HG03280 (cell line): Measurements from ENCODE around the gene ZNF526.
"Not testable (repeated sequence)": the region's sequence is repeated elsewhere in the genome, so short reads cannot be mapped to it uniquely, and the experiment has no call there.

Source experiments
- ATAC-seq: cut with Tn5 transposase; IDR thresholded peaks from one replicate; pipeline ENCODE4 v1.9.1; 2021; ENCODE audit warnings: mild to moderate bottlenecking, moderate library complexity; ENCODE audit not compliant: unreplicated experiment

The ZNF526 gene

DNA sequence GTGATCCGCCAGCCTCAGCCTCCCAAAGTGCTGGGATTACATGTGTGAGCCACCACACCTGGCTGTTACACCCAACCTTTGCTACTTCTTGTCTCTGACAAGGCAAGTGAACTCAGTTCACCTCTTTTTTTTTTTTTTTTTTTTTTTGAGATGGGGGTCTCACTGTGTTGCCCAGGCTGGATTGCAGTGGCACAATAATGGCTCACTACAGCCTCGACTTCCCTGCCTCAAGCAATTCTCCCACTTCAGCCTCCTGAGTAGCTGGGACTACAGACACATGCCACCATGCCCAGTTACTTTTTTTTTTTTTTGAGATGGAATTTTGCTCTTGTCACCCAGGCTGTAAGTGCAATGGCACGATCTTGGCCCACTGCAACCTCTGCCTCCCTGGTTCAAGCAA is 37.7 kb downstream of the ZNF526 start:
- not testable (repeated sequence) for ATAC-seq

- ATAC-seq = no peak
Observed at GRCh38 chr19:42261763-42262162, 41.7 kb downstream of the ZNF526 start.

DNA sequence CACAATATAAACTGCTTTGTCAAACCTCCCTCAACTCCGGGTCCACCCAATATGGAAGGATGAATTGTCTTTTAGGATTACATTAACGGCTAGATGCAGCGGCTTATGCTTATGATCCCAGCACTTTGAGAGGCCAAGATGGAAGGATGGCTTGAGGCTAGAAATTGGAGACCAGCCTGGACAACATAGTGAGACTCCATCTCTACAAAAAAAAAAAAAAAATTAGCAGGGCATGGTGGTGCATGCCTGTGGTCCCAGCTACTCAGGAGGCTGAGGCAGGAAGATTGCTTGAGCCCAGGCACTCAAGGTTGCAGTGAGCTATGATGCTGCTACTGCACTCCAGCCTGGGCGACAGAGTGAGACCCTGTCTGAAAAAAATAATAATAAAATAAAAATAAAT is 46.0 kb downstream of the ZNF526 start:
- not testable (repeated sequence) for ATAC-seq

DNA sequence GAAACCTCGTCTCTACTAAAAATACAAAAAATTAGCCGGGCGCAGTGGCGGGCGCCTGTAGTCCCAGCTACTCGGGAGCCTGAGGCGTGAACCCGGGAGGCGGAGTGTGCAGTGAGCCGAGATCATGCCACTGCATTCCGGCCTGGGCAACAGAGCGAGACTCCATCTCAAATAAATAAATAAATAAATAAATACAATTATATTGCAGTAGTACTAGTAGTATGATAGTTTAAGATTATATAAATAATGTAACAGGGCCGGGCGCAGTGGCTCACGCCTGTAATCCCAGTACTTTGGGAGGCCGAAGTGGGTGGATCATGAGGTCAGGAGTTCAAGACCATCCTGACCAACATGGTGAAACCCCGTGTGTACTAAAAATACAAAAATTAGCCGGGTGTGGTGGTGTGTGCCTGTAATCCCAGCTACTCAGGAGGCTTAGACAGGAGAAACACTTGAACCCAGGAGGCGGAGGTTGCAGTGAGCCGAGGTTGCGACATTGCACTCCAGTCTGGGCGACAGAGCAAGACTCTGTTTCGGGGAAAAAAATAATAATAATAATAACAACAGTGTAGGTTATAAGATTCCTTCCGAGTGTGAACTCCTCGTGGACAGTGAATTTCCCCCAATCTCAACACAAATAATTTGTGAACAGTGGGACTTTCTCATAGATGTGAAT is 47.0 kb downstream of the ZNF526 start:
- ATAC-seq = not testable (repeated sequence)

- no peak for ATAC-seq
Observed at GRCh38 chr19:42267644-42268141, 47.6 kb downstream of the ZNF526 start.

DNA sequence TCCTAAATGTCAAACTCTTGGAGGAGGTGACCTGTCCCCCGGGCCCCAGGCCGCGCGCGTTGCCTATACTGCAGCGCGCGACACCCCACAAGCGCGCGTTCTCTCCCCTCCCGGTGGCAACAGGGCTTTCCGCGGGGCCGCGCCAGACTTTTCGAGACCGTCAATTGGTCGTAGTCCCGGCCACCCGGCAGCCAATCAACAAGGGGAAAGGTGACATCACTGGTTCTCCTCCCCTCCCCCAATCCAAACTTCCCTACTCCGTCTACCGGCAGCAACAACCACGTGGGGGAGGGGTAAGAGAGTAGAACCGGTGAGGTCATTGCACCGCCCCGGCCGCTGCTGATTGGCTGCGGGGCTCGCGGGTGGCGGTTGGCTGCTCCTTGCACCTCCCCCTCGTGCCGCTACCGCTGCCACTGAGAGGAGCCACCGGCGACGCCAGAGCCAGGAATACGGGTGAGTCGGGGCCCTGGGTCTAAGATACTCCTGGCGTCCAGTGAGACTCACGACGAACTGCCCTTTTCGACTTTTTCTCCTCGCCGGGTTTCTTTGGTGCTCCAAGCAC is 48.1 kb downstream of the ZNF526 start:
- ATAC-seq = peak; percentile 51

- ATAC-seq = peak; percentile 77
Observed at GRCh38 chr19:42268704-42269477, 48.8 kb downstream of the ZNF526 start, which contains the start of gene CIC. CIC (plus strand) TSS chr19:42269252; CDS start chr19:42271784, 2,532 bp downstream.

- ATAC-seq = no peak
Observed at GRCh38 chr19:42269478-42270345, 49.6 kb downstream of the ZNF526 start.

DNA sequence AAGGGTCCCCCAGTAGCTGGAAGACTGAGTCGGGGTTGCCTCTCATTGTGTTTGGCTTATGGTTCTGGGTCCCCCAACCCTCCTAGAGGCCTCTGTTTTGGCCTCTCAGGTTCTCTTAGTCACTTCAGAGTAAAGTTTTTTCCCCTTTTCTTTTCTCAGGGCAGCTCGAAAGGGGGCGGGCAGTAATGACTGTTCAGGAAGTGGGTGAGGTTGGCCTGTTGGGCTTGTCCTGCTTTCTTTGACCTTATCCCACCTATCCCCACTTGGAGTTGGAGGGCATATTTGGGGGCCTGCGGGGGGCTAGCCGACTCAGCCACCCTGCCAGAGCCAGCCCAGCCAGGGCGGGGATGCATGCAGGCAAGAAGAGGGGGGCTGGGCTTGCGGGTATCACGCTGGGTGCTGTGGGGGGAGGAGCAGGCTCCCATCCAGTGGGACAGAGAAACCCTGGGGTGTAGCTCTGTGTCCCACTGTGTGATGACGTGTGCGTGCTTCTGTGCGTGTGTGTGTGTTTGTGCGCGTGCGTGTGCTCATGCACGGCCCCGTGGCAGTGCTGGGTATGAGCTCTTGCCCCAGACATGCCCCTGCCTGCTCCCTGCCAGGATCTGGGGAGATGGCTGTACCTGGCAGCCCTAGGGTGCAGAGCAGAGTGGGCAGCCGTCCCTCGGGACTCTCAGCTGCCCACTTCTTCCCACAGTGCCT is 50.4 kb downstream of the ZNF526 start:
- no peak for ATAC-seq

GRCh38 chr19:42271045-42271419 is 50.9 kb downstream of the ZNF526 start:
- ATAC-seq = no peak

GRCh38 chr19:42271861-42272534 is 51.9 kb downstream of the ZNF526 start:
- no peak for ATAC-seq

- no peak for ATAC-seq
Observed at GRCh38 chr19:42272535-42272897, 52.4 kb downstream of the ZNF526 start.

- no peak for ATAC-seq
Observed at GRCh38 chr19:42272989-42273406, 52.9 kb downstream of the ZNF526 start.

- no peak for ATAC-seq
Observed at GRCh38 chr19:42273407-42274064, 53.4 kb downstream of the ZNF526 start.

DNA sequence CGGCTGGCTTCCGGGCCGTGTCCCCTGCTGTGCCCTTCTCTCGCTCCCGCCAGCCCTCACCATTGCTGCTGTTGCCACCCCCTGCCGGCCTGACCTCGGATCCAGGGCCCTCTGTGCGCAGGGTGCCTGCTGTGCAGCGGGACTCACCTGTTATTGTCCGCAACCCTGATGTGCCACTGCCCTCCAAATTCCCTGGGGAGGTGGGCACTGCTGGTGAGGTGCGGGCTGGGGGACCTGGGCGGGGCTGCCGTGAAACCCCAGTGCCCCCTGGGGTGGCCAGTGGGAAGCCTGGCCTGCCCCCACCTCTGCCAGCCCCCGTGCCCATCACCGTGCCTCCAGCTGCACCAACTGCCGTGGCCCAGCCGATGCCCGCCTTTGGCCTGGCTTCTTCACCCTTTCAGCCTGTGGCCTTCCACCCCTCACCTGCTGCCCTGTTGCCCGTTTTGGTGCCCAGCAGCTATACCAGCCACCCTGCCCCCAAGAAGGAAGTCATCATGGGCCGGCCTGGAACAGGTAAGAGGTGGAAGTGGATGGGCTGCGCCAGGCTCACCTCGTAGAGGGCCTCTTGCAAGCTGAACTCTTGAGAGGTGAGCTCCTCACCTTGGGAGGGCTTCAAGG is 54.1 kb downstream of the ZNF526 start:
- ATAC-seq = no peak

GRCh38 chr19:42275103-42275502 is 55.0 kb downstream of the ZNF526 start:
- ATAC-seq = no peak

GRCh38 chr19:42275517-42275916 is 55.4 kb downstream of the ZNF526 start:
- no peak for ATAC-seq

DNA sequence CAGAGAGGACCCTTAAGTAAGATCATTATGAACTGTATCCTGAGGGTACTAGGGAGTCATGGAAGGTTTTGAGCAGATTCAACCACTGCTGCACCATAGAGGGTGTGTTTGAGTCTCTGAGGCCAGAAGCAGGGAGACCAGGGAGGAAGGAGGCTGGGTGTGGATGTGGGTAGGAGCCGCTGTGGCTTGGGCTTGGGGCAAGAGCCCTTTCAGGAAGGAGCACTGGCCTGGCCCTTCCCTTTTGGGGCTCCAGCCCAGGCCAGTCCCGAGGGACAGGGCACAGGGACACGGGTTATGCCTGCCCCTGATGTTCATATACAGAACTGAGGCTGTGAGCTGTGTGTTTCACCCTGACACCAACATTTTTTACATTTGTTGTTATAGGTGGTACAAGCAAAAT is 56.2 kb downstream of the ZNF526 start:
- ATAC-seq = no peak

DNA sequence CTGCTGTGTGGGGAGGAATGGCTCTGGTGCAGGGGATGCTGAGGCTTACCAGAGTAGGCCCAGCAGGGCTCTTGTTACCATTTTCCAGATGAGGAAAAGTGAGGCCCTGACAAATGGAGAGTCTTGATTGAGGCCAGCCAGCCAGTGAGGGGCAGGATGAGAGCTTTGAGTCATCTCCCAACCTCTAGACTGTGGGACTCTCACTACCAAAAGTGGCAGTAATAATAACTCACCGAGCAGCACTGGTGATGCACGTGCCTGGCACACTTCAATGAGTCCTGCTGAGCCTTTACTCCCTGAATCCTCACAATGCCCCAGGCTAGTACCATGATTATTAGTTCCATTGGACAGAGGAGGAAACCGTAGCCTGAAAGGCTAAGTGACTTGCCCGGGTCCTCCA is 56.7 kb downstream of the ZNF526 start:
- no peak for ATAC-seq
